ENCODE results near the gene PLD1.

The PLD1 gene

DNA sequence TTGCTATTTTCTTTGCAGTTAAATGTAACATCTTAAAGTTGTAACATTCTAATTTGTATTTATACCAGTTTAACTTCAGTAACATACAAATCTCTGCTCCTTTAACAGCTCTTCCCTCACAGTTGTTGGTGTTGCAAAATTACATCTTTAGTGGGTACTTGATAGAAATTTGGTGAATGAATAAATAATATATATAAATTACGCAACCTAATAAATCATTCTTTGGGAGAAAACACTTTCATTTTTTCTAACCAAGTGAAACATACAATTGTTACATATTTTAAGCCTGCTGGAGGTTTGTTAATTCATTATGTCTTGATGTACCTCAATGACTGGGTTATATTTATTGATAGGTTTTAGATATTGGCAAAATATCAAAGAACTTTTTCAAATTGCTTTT is 118.8 kb downstream of the PLD1 start:
- H3K79me2 ChIP-seq (ENCODE audit: insufficient read depth, low read length), result no peaks in the 10 kb centered on the region
- TF ChIP-seq, protein P1, sequence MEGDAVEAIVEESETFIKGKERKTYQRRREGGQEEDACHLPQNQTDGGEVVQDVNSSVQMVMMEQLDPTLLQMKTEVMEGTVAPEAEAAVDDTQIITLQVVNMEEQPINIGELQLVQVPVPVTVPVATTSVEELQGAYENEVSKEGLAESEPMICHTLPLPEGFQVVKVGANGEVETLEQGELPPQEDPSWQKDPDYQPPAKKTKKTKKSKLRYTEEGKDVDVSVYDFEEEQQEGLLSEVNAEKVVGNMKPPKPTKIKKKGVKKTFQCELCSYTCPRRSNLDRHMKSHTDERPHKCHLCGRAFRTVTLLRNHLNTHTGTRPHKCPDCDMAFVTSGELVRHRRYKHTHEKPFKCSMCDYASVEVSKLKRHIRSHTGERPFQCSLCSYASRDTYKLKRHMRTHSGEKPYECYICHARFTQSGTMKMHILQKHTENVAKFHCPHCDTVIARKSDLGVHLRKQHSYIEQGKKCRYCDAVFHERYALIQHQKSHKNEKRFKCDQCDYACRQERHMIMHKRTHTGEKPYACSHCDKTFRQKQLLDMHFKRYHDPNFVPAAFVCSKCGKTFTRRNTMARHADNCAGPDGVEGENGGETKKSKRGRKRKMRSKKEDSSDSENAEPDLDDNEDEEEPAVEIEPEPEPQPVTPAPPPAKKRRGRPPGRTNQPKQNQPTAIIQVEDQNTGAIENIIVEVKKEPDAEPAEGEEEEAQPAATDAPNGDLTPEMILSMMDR (conservative IDR thresholded peaks at IDR 0.05; ENCODE audit: low read length), result no peak
- TF ChIP-seq EZH2phosphoT487 (IDR thresholded peaks at IDR 0.05; ENCODE audit: borderline replicate concordance), result no peak
- H3K36me3 ChIP-seq (ENCODE audit: insufficient read depth, low read length), result no peaks in the 10 kb centered on the region
- H3K4me3 ChIP-seq (ENCODE audit: low read length, poor library complexity, severe bottlenecking), result no peak overlapping the region
- no peaks in the 10 kb centered on the region for H3K9me3 ChIP-seq (ENCODE audit: insufficient read depth, low read depth, low read length)
- no peaks in the 10 kb centered on the region for H3K4me1 ChIP-seq (ENCODE audit: insufficient read depth, low read length, poor library complexity, severe bottlenecking)
- H3K27me3 ChIP-seq (ENCODE audit: insufficient read depth, low read length, poor library complexity, severe bottlenecking), result no peaks in the 10 kb centered on the region
- no peaks in the 10 kb centered on the region for H3K9me2 ChIP-seq (replicated peaks; ENCODE audit: low read depth, low read length)
- H3K4me2 ChIP-seq (ENCODE audit: low read depth, low read length, poor library complexity, severe bottlenecking), result no peak overlapping the region
- no peaks in the 10 kb centered on the region for H3F3A ChIP-seq (ENCODE audit: low read depth)
- no peak overlapping the region for H3K9ac ChIP-seq (ENCODE audit: low read depth, low read length, poor library complexity, severe bottlenecking)
- no peak overlapping the region for H2AFZ ChIP-seq (ENCODE audit: low read length)
- H4K20me1 ChIP-seq (ENCODE audit: insufficient read depth, low read length, poor library complexity, severe bottlenecking), result no peaks in the 10 kb centered on the region

GRCh38 chr3:171690281-171690680 is 120.0 kb downstream of the PLD1 start:
- Histone ChIP-seq H2AFZ (ENCODE audit: low read length) (peak overlapping the region; percentile 17), H3F3A (ENCODE audit: low read depth) (no peaks in the 10 kb centered on the region), H4K20me1 (ENCODE audit: insufficient read depth, low read length, poor library complexity, severe bottlenecking) (no peaks in the 10 kb centered on the region), H3K36me3 (ENCODE audit: insufficient read depth, low read length) (no peaks in the 10 kb centered on the region), H3K4me2 (ENCODE audit: low read depth, low read length, poor library complexity, severe bottlenecking) (no peak overlapping the region), H3K4me3 (ENCODE audit: low read length, poor library complexity, severe bottlenecking) (no peak overlapping the region), H3K4me1 (ENCODE audit: insufficient read depth, low read length, poor library complexity, severe bottlenecking) (no peaks in the 10 kb centered on the region), H3K79me2 (ENCODE audit: insufficient read depth, low read length) (no peaks in the 10 kb centered on the region), H3K9ac (ENCODE audit: low read depth, low read length, poor library complexity, severe bottlenecking) (no peak overlapping the region), H3K9me3 (ENCODE audit: insufficient read depth, low read depth, low read length) (no peaks in the 10 kb centered on the region), H3K27me3 (ENCODE audit: insufficient read depth, low read length, poor library complexity, severe bottlenecking) (no peaks in the 10 kb centered on the region), H3K9me2 (replicated peaks; ENCODE audit: low read depth, low read length) (no peaks in the 10 kb centered on the region)
- TF ChIP-seq EZH2phosphoT487 (IDR thresholded peaks at IDR 0.05; ENCODE audit: borderline replicate concordance), result no peak
- TF ChIP-seq, protein P1 (conservative IDR thresholded peaks at IDR 0.05; ENCODE audit: low read length), result no peak

GRCh38 chr3:171688593-171688992 is 121.7 kb downstream of the PLD1 start:
- Histone ChIP-seq H3F3A (ENCODE audit: low read depth) (no peaks in the 10 kb centered on the region), H3K79me2 (ENCODE audit: insufficient read depth, low read length) (no peaks in the 10 kb centered on the region), H3K4me3 (ENCODE audit: low read length, poor library complexity, severe bottlenecking) (no peak overlapping the region), H3K4me1 (ENCODE audit: insufficient read depth, low read length, poor library complexity, severe bottlenecking) (no peaks in the 10 kb centered on the region), H3K9me3 (ENCODE audit: insufficient read depth, low read depth, low read length) (no peaks in the 10 kb centered on the region), H4K20me1 (ENCODE audit: insufficient read depth, low read length, poor library complexity, severe bottlenecking) (no peaks in the 10 kb centered on the region), H3K27me3 (ENCODE audit: insufficient read depth, low read length, poor library complexity, severe bottlenecking) (no peaks in the 10 kb centered on the region), H3K4me2 (ENCODE audit: low read depth, low read length, poor library complexity, severe bottlenecking) (no peak overlapping the region), H3K9ac (ENCODE audit: low read depth, low read length, poor library complexity, severe bottlenecking) (no peak overlapping the region), H3K9me2 (replicated peaks; ENCODE audit: low read depth, low read length) (no peaks in the 10 kb centered on the region), H3K36me3 (ENCODE audit: insufficient read depth, low read length) (no peaks in the 10 kb centered on the region), H2AFZ (ENCODE audit: low read length) (no peak overlapping the region)
- TF ChIP-seq, protein P1 (conservative IDR thresholded peaks at IDR 0.05; ENCODE audit: low read length), result no peak
- TF ChIP-seq EZH2phosphoT487 (IDR thresholded peaks at IDR 0.05; ENCODE audit: borderline replicate concordance), result no peak
